KMS-11 (cell line): Measurements from ENCODE around the gene C5orf63.
"Not testable (repeated sequence)": the region's sequence is repeated elsewhere in the genome, so short reads cannot be mapped to it uniquely, and the experiment has no call there.

Experiments
- H2AFZ ChIP-seq: fragments of 200-600 bp; sonication (generic); 2 replicates; pipeline ENCODE4 v1.6.1; 2016; ENCODE audit warnings: antibody characterized with exemption, mixed run types, low read depth
- H3K27ac ChIP-seq: fragments of 200-600 bp; sonication (generic); 2 replicates; pipeline ENCODE4 v1.6.1; 2016; ENCODE audit warnings: mild to moderate bottlenecking, mixed run types
- H3K27me3 ChIP-seq: fragments of 200-600 bp; sonication (generic); 2 replicates; pipeline ENCODE4 v1.6.1; 2017; ENCODE audit warnings: mild to moderate bottlenecking, low read depth, mixed run types, moderate library complexity; ENCODE audit not compliant: insufficient read depth
- H3K36me3 ChIP-seq: fragments of 200-600 bp; sonication (generic); 2 replicates; pipeline ENCODE4 v1.6.1; 2017; ENCODE audit warnings: mild to moderate bottlenecking, mixed run types; ENCODE audit not compliant: insufficient read depth
- H3K4me1 ChIP-seq: fragments of 200-600 bp; sonication (generic); 2 replicates; pipeline ENCODE4 v1.6.1; 2016; ENCODE audit warnings: mild to moderate bottlenecking, low read depth, mixed run types; ENCODE audit not compliant: poor library complexity, severe bottlenecking
- H3K4me2 ChIP-seq: fragments of 200-600 bp; sonication (generic); 2 replicates; pipeline ENCODE4 v1.7.0; 2016; ENCODE audit warnings: mild to moderate bottlenecking, mixed run types
- H3K4me3 ChIP-seq: fragments of 200-600 bp; sonication (generic); IDR thresholded peaks from 2 replicates; pipeline ENCODE4 v1.6.1; 2017; ENCODE audit warnings: low read depth, low read length, mixed read lengths; ENCODE audit not compliant: insufficient read depth
- H3K79me2 ChIP-seq: fragments of 200-600 bp; sonication (generic); 2 replicates; pipeline ENCODE4 v1.6.1; 2016; ENCODE audit warnings: low read depth, mixed run types; ENCODE audit not compliant: insufficient read depth
- H3K9ac ChIP-seq: fragments of 200-600 bp; sonication (generic); 2 replicates; pipeline ENCODE4 v1.6.1; 2016; ENCODE audit warnings: mild to moderate bottlenecking, mixed run types
- H4K20me1 ChIP-seq: fragments of 200-600 bp; sonication (generic); 2 replicates; pipeline ENCODE4 v1.6.1; 2016; ENCODE audit warnings: mild to moderate bottlenecking, mixed run types; ENCODE audit not compliant: insufficient read depth
- TF ChIP-seq, protein P1 (sequence below): fragments of 200-600 bp; sonication (generic); conservative IDR thresholded peaks from 2 replicates; pipeline ENCODE4 v1.6.1; 2017; ENCODE audit warnings: low read depth, mild to moderate bottlenecking, antibody characterized with exemption, low read length, moderate library complexity, mixed read lengths

Gene C5orf63

DNA sequence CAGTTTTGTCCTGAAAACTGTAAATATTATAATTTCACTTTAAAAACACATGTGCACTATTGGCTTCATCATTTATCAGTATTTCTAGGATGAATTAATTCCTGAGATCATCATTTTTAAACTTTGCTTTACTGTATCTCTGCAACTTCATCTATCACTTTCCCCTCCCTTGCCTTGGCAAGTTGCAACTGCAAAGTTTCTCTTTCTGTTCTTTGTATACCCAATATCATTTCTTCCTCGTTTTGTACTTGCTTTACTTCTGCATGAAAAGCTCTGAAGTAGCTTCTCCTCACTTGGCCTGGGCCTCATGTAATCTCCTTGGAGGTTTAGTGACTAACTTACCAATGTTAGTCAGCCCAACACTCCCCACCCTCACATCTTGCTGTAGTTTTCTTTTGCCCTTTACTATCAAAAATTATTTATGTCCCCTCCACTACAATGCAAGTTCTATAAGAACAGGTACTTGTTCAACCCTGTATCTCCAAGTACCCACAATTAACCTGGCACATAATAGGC, 12.8 kb downstream of the C5orf63 start:
- Histone ChIP-seq H3K4me2 (no peak overlapping the region), H3K27ac (no peak overlapping the region), H3K36me3 (no peaks in the 10 kb centered on the region), H3K79me2 (no peaks in the 10 kb centered on the region), H3K9ac (no peak overlapping the region), H4K20me1 (no peaks in the 10 kb centered on the region), H2AFZ (no peak overlapping the region), H3K4me1 (peaks cover 9% of the 10 kb centered on the region), H3K4me3 (no peak overlapping the region), H3K27me3 (no peaks in the 10 kb centered on the region)
- TF ChIP-seq, protein P1, sequence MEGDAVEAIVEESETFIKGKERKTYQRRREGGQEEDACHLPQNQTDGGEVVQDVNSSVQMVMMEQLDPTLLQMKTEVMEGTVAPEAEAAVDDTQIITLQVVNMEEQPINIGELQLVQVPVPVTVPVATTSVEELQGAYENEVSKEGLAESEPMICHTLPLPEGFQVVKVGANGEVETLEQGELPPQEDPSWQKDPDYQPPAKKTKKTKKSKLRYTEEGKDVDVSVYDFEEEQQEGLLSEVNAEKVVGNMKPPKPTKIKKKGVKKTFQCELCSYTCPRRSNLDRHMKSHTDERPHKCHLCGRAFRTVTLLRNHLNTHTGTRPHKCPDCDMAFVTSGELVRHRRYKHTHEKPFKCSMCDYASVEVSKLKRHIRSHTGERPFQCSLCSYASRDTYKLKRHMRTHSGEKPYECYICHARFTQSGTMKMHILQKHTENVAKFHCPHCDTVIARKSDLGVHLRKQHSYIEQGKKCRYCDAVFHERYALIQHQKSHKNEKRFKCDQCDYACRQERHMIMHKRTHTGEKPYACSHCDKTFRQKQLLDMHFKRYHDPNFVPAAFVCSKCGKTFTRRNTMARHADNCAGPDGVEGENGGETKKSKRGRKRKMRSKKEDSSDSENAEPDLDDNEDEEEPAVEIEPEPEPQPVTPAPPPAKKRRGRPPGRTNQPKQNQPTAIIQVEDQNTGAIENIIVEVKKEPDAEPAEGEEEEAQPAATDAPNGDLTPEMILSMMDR: no peak

DNA sequence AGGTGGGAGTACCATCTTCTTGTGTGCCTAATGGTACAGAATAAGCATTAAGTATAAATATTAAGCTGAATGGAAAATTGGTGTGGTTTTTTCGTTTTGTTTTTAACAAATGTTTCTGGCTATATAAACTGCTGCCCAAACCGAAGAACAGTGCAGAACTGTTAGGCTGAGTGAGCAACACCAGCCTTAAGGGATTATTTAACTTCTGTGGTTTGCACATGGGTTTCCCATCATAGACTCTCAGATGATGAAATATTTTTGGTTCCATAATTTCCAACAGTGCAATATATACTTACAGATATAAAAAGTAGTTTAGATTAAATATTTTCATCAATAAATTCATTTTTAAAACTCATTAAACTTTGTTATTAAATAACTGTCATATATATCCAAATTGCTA, 16.4 kb downstream of the C5orf63 start:
- peaks cover 9% of the 10 kb centered on the region for H3K4me1 ChIP-seq
- H3K9ac ChIP-seq: no peak overlapping the region
- no peak overlapping the region for H2AFZ ChIP-seq
- H4K20me1 ChIP-seq: no peaks in the 10 kb centered on the region
- H3K27ac ChIP-seq: no peak overlapping the region
- no peaks in the 10 kb centered on the region for H3K79me2 ChIP-seq
- no peaks in the 10 kb centered on the region for H3K27me3 ChIP-seq
- TF ChIP-seq, protein P1: no peak
- no peak overlapping the region for H3K4me3 ChIP-seq
- no peaks in the 10 kb centered on the region for H3K36me3 ChIP-seq
- no peak overlapping the region; the same call in 1 of the 2 replicates for H3K4me2 ChIP-seq

DNA sequence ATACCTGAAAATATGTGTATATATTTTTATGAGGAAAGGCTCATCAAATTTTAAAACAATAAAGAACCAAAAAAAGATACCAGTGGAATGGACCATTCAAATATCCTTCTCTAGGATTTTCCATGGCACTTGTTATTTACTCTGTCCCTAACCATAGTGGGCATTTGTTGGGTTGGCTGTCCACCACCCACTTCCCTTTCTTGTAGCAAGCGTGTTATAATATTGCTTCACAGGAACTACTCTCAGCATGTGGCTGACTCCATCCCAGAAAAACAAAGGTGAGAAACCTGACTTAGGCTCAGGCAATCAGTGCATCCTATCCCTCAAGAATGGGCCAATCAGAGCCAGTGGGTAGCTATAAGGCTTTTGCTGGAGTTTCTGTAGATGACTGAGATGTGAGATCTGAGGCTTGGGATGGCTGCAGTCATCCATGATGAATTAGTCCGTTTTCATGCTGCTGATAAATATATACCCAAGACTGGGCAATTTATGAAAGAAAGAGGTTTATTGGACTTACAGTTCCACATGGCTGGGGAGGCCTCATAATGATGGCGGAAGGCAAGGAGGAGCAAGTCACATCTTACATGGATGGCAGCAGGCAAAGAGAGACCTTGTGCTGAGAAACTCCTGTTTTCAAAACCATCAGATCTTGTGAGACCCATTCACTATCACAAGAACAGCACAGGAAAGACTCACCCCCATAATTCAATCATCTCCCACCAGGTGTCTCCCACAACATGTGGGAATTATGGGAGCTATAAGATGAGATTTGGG, 17.2 kb downstream of the C5orf63 start:
- H3K79me2 ChIP-seq: no peaks in the 10 kb centered on the region
- peaks cover 9% of the 10 kb centered on the region for H3K4me1 ChIP-seq
- no peak overlapping the region for H3K4me3 ChIP-seq

DNA sequence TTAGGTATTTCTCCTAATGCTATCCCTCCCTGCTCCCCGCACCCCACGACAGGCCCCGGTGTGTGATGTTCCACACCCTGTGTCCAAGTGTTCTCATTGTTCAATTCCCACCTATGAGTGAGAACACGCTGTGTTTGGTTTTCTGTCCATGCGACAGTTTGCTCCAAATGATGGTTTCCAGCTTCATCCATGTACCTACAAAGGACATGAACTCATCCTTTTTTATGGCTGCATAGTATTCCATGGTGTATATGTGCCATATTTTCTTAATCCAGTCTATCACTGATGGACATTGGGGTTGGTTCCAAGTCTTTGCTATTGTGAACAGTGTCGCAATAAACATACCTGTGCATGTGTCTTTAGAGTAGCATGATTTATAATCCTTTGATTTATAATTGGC, 19.8 kb downstream of the C5orf63 start:
- not testable (repeated sequence) for H3K4me2 ChIP-seq, H3K4me1 ChIP-seq, H3K27ac ChIP-seq, H2AFZ ChIP-seq, H3K27me3 ChIP-seq, H3K36me3 ChIP-seq, H3K9ac ChIP-seq, H4K20me1 ChIP-seq, H3K79me2 ChIP-seq, H3K4me3 ChIP-seq

More for the DNA sequence above, 17.2 kb downstream of the C5orf63 start:
- Histone ChIP-seq H2AFZ (no peak overlapping the region), H3K9ac (no peak overlapping the region), H3K4me2 (no peak overlapping the region), H3K27ac (no peak overlapping the region), H3K36me3 (no peaks in the 10 kb centered on the region), H3K27me3 (no peaks in the 10 kb centered on the region), H4K20me1 (no peaks in the 10 kb centered on the region)
- TF ChIP-seq, protein P1: no peak

- Histone ChIP-seq H3K36me3 (no peaks in the 10 kb centered on the region), H3K27me3 (no peaks in the 10 kb centered on the region), H3K9ac (no peak overlapping the region), H3K4me1 (peaks cover 9% of the 10 kb centered on the region), H4K20me1 (no peaks in the 10 kb centered on the region), H3K4me2 (no peak overlapping the region), H2AFZ (no peak overlapping the region), H3K4me3 (no peak overlapping the region), H3K79me2 (no peaks in the 10 kb centered on the region), H3K27ac (no peak overlapping the region)
- TF ChIP-seq, protein P1: no peak
These were observed 20.3 kb downstream of the C5orf63 start for GRCh38 chr5:127053049-127053448.
